ENCODE results near the gene TOR1B.

The TOR1B gene

GRCh38 chr9:129762985-129763926 lies 39.7 kb upstream of the TOR1B start:
- Histone ChIP-seq H3K9ac (no peak overlapping the region), H3K4me3 (IDR thresholded peaks at IDR 0.05; ENCODE audit: insufficient read depth, low read depth, low read length) (no peak overlapping the region), H4K20me1 (ENCODE audit: insufficient read depth) (no peaks in the 10 kb centered on the region), H3K4me2 (no peak overlapping the region), H3K79me2 (ENCODE audit: insufficient read depth, low read depth) (no peaks in the 10 kb centered on the region), H2AFZ (ENCODE audit: low read depth) (no peak overlapping the region), H3K27me3 (ENCODE audit: insufficient read depth, low read depth) (no peaks in the 10 kb centered on the region), H3K27ac (no peak overlapping the region), H3K4me1 (ENCODE audit: low read depth, poor library complexity, severe bottlenecking) (peaks cover 21% of the 10 kb centered on the region), H3K36me3 (ENCODE audit: insufficient read depth) (no peaks in the 10 kb centered on the region)
- TF ChIP-seq, protein P1, sequence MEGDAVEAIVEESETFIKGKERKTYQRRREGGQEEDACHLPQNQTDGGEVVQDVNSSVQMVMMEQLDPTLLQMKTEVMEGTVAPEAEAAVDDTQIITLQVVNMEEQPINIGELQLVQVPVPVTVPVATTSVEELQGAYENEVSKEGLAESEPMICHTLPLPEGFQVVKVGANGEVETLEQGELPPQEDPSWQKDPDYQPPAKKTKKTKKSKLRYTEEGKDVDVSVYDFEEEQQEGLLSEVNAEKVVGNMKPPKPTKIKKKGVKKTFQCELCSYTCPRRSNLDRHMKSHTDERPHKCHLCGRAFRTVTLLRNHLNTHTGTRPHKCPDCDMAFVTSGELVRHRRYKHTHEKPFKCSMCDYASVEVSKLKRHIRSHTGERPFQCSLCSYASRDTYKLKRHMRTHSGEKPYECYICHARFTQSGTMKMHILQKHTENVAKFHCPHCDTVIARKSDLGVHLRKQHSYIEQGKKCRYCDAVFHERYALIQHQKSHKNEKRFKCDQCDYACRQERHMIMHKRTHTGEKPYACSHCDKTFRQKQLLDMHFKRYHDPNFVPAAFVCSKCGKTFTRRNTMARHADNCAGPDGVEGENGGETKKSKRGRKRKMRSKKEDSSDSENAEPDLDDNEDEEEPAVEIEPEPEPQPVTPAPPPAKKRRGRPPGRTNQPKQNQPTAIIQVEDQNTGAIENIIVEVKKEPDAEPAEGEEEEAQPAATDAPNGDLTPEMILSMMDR (conservative IDR thresholded peaks at IDR 0.05; ENCODE audit: low read depth, low read length), result no peak

GRCh38 chr9:129765764-129766317 lies 37.1 kb upstream of the TOR1B start:
- H3K27me3 ChIP-seq (ENCODE audit: insufficient read depth, low read depth), result no peaks in the 10 kb centered on the region
- no peaks in the 10 kb centered on the region for H4K20me1 ChIP-seq (ENCODE audit: insufficient read depth)
- TF ChIP-seq, protein P1 (conservative IDR thresholded peaks at IDR 0.05; ENCODE audit: low read depth, low read length), result no peak
- H3K4me3 ChIP-seq (IDR thresholded peaks at IDR 0.05; ENCODE audit: insufficient read depth, low read depth, low read length), result no peak overlapping the region
- peaks cover 21% of the 10 kb centered on the region for H3K4me1 ChIP-seq (ENCODE audit: low read depth, poor library complexity, severe bottlenecking)
- no peaks in the 10 kb centered on the region for H3K79me2 ChIP-seq (ENCODE audit: insufficient read depth, low read depth)
- no peak overlapping the region for H3K9ac ChIP-seq
- H2AFZ ChIP-seq (ENCODE audit: low read depth), result no peak overlapping the region
- H3K36me3 ChIP-seq (ENCODE audit: insufficient read depth), result no peaks in the 10 kb centered on the region
- H3K27ac ChIP-seq, result no peak overlapping the region
- no peak overlapping the region for H3K4me2 ChIP-seq

- Histone ChIP-seq H4K20me1 (ENCODE audit: insufficient read depth) (no peaks in the 10 kb centered on the region), H3K4me2 (no peak overlapping the region), H3K4me1 (ENCODE audit: low read depth, poor library complexity, severe bottlenecking) (peaks cover 17% of the 10 kb centered on the region), H3K4me3 (IDR thresholded peaks at IDR 0.05; ENCODE audit: insufficient read depth, low read depth, low read length) (no peak overlapping the region), H3K9ac (no peak overlapping the region), H2AFZ (ENCODE audit: low read depth) (no peak overlapping the region), H3K27ac (no peak overlapping the region), H3K79me2 (ENCODE audit: insufficient read depth, low read depth) (no peaks in the 10 kb centered on the region), H3K36me3 (ENCODE audit: insufficient read depth) (no peaks in the 10 kb centered on the region), H3K27me3 (ENCODE audit: insufficient read depth, low read depth) (no peaks in the 10 kb centered on the region; the same call in 1 of the 2 replicates)
- TF ChIP-seq, protein P1 (conservative IDR thresholded peaks at IDR 0.05; ENCODE audit: low read depth, low read length), result no peak
Measured at GRCh38 chr9:129768486-129768885, 34.5 kb upstream of the TOR1B start.

DNA sequence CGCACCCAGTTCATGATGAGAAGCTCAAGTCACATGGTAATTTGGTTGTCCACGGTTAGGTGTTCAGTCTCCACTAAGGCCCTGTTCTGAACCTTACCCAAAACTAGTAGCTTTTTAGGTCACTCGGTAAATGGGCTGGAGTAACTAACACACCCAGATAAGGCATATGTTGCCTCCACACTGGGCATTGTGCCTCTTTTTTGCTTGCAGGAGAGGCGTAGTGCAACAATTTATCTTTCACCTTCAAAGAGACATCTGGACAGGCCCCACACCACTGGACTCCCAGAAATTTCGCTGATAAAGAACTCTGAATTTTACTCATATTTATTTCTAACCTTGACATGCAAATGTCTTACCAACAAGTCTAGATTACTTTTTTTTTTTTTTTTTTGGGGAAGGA lies 33.3 kb upstream of the TOR1B start:
- H3K79me2 ChIP-seq (ENCODE audit: insufficient read depth, low read depth), result no peaks in the 10 kb centered on the region
- TF ChIP-seq, protein P1 (conservative IDR thresholded peaks at IDR 0.05; ENCODE audit: low read depth, low read length), result no peak

More for the DNA sequence above, 33.3 kb upstream of the TOR1B start:
- Histone ChIP-seq H3K4me3 (IDR thresholded peaks at IDR 0.05; ENCODE audit: insufficient read depth, low read depth, low read length) (no peak overlapping the region), H4K20me1 (ENCODE audit: insufficient read depth) (no peaks in the 10 kb centered on the region), H3K36me3 (ENCODE audit: insufficient read depth) (no peaks in the 10 kb centered on the region), H3K27ac (no peak overlapping the region), H3K9ac (no peak overlapping the region), H3K4me1 (ENCODE audit: low read depth, poor library complexity, severe bottlenecking) (peaks cover 17% of the 10 kb centered on the region), H3K27me3 (ENCODE audit: insufficient read depth, low read depth) (no peaks in the 10 kb centered on the region; the same call in 1 of the 2 replicates), H2AFZ (ENCODE audit: low read depth) (no peak overlapping the region), H3K4me2 (no peak overlapping the region)

Measured in KMS-11 (cell line).